HG03439 (cell line): ENCODE data around the gene DCC.

ENCODE experiments used
- ATAC-seq: cut with Tn5 transposase; IDR thresholded peaks from one replicate; pipeline ENCODE4 v1.9.1; 2021; ENCODE audit warnings: mild to moderate bottlenecking, moderate library complexity; ENCODE audit not compliant: unreplicated experiment

DCC gene

DNA sequence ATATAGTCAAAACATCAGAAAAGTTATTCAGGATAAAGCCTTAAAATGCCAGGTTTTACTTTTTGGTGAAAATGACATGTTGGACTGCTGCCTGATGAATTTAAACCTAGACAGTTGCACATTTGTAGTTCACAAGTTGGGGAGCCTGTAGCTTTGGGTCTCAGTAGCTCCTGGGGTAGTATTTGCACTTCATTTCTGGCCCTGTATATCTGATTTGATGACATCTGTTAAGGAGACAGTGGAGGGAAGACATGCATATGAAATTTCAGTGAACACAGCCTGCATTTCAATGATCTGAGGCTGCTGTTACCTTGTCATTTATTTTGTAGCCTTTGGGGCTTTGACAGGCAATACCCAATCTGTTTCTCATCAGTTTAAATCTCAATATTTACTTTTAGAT is 156.4 kb downstream of the DCC start:
- no peak for ATAC-seq

DNA sequence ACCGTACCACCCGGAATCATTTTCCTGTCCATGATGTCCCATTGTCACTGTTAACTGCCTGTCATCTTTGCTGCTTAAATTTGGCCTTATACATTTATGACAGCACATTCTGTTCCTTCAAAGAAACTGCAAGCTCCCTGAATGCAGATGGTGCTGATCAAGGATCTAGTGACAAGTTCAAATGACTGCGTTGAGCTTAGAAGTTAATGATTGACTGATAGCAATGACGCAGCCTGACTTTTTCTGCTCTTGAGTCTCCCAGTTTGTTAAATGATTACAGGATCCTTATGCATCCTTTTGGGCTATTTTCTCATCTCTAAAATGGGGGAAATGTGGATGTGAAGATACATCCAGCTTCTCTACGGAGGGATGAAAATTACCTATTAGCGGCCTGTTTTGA is 159.0 kb downstream of the DCC start:
- no peak for ATAC-seq

DNA sequence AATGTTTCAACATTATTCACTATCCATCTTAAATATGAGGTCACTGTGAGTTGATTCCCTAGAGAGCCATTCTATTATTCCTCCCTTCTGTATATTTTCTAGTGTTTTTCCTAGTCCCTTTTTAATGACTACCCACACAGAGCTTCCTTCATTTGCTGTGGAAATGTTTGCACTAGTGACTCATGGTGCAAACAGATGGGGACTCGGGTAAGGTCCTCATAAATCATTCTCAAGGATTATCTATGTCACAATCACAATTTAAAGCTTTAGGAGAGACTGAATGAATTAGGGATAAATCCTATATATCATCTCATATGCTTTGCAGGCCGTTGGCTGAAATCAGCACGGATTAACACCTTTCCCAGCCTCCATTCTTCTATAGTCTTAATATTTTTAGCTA is 159.6 kb downstream of the DCC start:
- ATAC-seq = no peak

DNA sequence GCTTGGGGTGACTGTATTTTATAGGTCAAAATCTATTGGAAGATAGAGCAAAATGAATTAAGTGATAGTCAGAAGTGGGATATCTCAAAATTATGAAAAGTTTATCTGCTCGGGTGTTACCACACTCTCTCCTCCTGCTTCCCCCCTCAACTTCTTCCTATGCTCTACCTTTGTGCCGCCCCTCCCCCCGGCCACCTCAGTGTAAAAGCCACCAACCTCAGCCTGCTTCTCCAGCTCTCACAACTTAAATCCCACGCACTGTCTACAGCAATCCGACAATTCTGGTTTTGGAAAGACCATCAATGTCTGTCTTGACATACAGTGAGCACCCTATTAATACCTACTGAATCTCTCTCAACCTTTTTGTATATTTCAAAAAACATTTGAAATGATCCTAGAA is 164.6 kb downstream of the DCC start:
- no peak for ATAC-seq

DNA sequence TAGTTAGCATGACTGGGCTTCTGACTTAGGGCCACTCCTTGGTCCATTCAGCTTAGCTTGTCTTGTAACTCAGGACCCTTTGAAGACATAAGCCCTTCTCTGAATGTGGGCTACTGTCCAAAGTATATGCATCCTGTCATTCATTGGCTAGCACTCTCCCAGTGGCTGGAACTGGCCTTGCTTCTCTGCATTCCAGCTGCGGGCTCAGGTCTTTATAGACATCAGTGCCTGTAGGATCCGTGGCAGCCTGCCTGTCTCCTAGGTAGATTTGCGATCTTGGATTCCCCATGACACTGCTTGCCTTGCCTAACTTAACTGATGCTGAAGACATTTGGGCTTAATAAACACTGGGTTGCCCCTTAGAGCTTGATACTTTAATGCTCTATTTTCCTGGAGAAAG is 170.1 kb downstream of the DCC start:
- no peak for ATAC-seq

DNA sequence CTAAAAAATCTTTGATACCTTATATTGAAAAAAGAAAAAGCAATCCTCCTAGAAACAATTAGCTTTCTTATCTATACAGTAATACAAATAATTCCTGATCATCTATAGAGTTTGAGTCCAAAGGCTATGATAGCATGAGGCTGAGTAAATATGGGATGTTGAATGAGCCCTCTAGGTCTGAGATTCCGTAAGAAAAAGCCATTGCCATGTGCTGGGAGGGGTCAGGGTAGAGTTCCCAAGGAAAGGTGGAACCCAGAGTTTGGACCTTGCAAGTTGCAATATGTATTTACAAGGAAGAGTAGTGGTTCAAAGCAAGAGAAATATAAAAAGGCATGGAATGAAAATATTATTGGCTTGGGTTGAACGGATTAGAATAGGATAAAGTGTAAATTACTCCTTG is 178.1 kb downstream of the DCC start:
- no peak for ATAC-seq

DNA sequence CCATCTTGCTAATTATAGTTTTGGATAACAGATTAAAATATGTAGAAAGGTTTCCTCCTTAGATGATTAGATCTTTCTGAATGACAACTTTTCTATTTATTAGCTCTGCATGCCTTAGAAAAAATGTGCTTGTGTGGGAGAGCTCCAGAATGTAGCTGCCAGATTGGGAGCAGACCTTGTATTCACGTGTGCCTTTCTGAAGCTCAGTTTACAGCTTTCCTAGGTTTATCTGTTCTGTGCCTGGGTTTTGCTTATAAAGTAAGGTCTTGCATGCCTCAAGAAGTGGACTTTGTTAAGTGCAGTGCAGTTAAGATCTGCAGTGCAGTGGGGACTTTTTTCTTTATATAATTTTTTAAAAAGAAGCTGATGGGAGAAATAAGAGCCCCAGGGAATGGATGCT is 179.0 kb downstream of the DCC start:
- ATAC-seq = no peak

DNA sequence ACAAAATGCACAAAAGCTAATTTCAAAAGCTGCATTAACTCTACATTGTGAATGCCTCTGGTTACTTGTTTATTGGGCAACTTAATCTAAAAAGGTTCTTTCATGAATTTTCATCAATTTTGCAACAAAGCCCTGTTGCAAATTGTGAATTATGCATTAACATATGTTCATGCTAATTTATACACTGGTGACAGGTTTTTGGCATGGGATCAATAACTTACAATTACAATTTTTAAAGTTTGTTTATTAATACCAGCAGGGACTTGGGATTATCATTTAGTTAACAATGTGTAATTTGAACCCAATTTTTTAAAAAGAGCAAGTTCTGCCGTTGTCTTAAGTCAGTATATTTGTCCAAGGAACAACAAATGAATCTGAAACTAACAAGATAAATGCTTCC is 183.6 kb downstream of the DCC start:
- ATAC-seq = no peak

DNA sequence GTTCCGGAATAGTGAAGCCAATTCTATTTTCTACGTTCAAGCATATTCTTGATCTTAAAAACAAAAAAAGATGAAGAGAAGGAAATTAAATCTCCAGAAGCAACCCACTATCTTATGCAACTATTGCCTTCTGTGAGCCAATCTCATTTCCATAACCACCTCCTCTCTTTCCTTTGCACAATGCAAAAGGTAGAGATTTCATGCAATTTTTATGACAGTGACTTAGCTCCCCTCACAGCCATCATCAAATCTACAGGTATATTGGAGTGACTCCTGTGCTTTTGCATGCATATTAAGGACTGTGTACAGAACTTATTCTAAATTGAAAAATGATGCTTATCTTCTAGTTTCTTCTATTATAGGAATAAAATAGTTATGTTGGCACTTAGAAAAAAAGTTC is 191.8 kb downstream of the DCC start:
- ATAC-seq = no peak

DNA sequence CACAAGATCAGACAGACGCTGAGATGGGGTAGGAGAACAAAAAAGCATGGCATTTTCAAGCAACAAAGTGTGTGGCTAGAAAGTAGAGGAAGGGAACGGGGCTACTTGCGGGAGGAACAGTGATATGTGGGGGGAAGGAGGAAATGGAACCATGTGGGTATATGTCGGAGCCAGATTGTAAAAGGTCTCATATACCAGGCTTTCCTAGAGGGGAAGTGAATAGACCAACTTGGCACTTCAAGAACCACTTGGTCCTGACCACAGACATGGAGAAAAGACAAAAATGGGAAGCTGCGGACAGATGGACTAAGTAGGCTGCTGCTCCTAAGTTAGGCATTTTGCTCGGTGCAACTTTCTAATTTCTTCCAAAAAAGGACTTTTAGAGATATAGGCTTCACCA is 196.0 kb downstream of the DCC start:
- no peak for ATAC-seq

DNA sequence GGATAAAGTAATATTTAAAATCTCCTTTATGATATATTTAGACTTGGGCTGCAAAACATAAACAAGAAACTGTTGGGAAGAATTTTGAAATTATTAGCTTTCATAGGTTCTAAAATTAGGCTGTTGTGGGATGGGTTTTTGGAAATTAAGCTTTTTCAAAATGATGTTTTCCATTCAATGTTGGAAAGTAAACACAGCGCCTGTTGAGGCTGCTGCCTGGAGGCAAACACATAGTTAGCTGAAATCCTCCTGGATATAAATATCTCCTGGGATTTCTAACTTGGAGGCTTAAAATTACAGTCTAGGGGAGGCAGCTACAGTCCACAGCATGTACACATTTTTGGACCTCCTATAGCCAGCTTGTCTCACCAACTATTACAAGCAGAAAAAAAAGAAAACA is 197.3 kb downstream of the DCC start:
- no peak for ATAC-seq

DNA sequence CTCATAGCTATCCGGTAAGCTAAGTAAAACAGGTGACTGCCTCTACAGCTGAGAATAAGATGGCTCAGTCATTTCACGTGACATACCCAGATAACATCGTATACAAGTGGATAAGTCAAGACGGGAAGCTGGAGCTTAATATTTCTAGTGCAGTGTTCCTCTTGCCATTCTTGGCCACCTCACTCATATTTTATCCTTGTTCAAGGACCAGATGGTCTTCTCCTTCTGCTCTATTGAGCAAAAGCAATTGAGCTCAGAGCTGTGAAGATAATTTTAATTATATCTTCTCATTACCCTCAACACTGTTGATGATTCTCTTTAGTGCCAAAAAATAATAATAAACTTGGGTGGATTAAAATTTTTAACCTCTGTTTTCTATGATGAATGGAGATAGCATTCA is 201.1 kb downstream of the DCC start:
- ATAC-seq = no peak

DNA sequence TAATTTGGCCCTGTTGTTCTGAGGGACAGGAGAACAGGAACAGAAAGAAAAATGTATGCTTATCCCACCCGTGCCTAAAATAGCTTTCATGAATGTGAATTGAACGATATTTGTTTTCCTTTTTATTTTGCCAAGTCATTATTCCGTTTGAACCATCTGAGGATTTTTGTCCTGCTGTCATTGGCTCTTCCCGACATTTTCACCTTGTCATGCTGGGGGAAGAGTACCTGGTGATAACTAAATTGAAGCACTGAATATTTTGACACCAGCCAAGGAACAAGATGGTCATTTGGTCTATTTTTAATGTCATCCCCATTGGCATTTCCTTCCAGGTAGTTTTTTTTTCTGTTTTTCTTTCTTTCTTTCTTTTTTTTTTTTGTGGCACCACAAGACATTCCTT is 204.1 kb downstream of the DCC start:
- no peak for ATAC-seq

DNA sequence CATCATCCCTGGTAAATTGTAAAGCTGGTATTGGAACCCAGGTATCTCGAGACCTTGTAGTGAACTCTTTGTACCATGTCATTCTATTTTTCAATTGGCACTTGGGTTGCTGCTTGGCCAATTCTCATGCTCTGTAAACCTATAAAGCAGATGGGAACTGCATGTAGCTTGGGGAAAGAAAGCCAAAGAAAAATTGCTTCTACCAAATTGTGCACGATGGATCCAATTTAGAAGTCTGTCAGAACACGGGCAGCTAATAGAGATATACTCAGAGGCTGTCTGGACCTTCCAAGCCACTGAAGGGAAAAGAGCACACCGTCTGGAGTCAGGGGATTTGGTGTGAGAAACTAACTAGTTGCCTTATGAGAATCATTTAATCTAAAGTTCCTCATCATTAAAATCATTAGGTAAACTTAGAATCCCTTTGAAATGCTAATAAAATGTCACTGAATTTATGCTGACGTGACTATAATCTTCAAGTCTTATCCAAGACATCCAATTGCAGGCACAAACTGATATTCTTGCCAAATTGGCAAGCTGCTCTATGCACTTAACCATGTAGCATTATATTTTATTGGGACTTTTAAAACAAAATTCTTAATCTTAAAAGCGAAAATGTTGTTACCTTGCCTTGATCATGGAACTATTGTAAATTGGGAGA is 206.8 kb downstream of the DCC start:
- ATAC-seq = no peak

DNA sequence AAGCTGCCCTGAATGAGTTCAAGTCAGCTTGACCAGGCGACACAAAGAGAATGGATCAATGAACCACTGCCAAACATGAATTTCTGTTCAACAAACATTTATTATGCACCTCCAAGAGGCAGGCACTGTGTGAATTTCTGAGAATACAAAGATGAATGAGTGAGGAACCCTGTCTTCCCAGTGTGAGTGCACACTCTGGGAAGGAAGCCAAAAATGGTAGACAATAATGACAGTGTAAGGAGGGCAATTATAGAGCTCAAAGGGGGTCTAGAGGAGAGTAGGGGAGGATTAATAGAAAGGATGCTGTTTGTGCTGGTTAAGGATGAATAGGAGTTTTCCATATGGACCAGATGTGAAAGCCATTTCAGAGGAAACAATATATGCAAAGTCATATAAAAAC is 213.4 kb downstream of the DCC start:
- no peak for ATAC-seq

DNA sequence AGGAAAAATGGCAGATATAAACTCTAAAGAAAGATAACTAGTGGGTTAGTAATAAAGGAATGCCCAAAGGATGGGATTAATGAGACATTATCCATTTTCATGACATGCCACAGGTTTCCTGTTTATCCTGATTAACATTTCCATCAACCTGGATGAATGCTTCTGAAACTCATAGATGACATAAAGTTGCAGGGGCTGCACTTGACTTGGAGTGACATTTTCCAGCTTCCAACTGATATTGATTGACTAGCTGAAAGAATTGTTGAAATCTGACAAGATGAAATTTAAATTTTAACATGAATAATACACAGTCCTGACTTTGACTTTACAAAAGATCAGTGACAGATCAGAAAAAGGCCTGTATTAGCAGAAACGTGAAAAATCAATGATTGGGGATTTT is 214.2 kb downstream of the DCC start:
- no peak for ATAC-seq

DNA sequence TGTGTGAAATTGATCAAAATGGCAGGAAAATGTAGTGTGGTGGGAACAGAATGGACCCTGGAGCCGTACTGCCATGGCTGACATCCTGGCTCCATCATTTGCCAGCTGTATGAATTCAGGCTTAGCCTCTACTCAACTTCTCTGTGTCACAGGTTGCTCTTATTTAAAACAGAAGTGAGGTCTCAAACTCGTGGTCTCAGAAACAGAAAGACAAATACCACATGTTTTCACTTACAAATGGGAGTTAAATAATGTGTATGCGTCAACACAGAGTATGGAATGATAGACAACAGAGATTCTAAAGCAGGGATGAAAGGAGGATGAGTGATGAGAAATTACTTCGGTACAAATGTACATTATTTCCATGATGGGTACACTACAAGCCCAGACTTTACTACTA is 227.4 kb downstream of the DCC start:
- no peak for ATAC-seq

DNA sequence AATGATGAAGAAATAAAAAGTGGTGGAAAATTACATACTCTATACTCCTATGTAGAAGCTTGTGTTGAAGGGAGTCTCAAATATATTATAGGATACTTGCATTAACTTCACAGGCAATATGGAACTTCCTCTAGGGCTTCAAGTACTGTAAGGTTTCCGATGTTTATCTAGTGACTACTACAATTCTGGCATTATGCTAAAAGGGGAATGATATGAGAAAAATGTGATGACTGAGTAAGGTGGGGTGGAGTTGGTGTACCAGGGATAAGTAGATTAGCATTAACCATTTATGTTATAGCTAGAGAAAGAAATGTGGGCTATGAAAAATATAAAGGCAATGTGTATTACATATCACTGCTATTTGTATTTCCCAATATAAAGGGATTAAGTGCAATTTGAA is 229.5 kb downstream of the DCC start:
- ATAC-seq = no peak

DNA sequence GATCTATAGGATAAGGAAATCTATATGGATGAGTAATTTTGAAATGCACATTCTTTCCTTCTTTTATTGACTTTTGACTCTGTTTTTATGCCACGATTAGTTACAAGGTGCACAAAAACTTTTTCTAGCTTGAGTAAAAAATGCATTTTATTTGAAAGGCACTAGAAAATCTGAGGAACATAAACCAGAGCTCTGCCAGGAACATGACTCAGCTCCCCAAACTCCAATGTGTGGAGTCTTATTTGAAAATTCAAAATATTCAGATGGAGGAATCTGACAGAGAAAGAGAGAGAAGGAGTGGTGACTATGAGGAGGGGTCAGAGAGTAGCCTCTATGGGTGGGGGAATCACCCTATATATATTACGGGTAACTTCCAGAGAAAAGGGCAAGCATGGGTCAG is 231.0 kb downstream of the DCC start:
- no peak for ATAC-seq

DNA sequence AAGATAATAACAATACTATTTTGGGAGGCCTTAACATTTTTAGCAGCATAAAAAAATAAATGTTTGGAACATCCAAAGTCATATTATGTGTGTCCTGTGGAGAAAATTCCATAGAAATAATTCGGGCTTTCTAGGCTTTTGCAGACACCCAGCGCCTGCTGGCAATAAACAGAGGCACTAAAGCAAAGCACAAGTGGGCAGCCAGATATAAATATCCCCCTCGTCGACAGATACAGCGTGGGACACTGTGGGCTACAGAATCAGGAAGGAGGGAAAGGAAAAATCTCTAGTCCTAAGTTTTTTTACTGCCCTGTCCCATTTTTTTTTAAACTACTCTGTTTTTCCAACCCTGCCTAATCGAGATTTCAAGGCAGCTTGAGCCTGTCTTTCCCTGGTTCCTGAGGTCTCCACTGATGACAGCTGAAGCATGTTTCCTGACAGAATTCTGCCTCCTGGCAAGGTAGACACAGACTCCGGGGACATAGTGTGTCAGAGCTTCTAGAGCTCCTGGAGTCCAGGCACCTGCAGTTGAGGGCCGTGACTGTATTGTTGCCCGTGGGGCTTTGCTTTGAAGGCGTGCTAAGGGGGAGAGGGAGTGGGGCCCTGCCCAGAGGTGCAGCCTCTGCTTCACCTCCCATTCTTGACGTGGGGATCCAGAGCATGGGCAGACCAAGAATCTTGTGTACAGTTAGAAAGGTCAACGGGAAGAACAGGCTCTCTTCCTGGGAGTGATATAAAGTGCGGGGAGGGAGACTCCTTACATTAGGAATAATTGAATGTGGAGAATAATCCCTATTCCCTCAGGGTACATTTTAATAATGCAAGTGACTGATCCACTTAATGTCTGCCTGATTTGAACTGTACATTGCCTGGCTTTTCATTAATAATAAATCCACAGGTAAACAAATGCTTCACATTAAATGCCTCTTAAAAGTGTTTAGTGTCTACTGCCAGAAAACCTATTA is 232.3 kb downstream of the DCC start:
- ATAC-seq = no peak

DNA sequence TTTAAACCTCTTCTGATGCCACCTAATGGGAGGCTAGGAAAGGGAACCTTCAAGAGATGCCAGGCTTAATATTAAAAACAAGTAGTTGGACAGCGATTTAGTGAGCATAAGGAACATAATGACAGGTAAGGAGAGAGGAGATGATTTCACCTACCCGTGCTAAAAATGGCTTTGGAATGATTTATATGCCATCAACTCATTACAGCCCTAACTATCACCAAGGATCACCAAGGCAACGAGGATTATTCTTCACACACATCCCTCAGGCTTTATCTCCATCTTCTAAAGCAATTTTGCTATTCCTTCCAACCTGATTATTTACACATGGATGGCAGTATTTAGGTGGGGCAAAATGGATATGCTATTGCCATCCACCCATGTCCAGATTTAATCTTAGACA is 237.8 kb downstream of the DCC start:
- no peak for ATAC-seq

DNA sequence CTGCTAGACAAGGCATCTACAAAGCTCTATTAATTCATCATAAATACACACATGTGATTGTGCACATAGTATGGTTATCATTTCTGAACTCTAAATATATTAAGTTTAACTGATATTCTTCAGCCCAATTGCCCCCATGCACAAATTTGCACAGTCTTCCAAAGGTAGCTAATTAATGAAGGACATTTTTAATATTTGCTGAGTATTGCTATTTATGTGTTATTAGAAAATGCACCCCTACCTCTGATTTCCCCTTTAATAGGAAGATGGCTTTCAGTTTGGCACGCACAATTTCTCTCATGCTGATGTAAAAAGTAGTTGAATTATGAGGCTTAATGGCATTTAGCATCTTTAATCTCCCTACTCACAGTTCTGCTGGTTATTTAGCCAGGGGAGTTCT is 242.1 kb downstream of the DCC start:
- ATAC-seq = no peak

DNA sequence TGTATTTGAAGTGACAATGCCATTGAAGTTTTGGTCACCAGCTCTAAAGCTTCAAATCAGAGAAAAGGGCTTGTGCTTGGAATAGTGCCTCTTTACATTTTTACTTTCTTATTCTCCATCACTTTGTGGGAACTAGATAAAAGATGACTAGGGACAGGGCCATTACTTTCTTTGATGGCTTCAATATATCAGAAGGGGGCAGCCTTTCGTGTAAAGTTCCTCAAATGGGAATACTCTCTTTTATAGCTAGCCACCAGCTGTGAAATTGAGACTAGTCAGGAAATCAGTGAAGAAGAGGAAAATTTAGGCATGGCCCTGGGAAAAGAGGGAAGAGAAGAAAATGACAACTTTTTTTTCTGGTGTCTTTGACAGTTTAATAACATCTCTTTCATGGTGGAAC is 242.5 kb downstream of the DCC start:
- ATAC-seq = no peak
